ENCODE data around the gene LYAR. TPM values are rescaled to one million over a fixed set of nuclear protein-coding genes. Genes with fewer than 3 reads are reported as not detected.
"Not testable (repeated sequence)": the region's sequence is repeated elsewhere in the genome, so short reads cannot be mapped to it uniquely, and the experiment has no call there.

Gene LYAR
- total RNA-seq, 1 experiment from 2014 or later = 37.5 TPM

DNA sequence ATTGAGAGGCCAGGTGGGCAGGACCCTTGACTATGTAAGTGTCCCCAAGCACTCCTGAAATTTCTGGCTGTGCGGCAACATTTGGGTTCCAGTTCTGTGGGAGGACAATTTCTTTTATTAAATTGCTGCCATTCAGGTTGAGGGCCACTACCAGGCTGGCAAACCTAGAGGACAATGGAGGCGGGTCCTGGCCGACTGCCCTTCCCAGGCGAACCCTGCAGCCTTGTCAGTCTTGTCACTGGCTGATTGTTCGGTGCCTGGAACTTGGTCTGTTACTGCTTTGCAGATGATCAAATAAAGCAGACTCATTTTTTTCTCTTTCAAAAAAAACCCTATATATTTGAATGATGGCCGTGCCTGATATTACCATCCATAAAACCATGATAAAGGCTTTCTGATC, 35.3 kb downstream of the LYAR start:
- Histone ChIP-seq H3F3A (ENCODE audit: low read length, unreplicated experiment) (no peaks in the 10 kb centered on the region), H3K9me2 (replicated peaks; ENCODE audit: low read length) (no peaks in the 10 kb centered on the region), H3K4me3 (ENCODE audit: low read length) (no peak overlapping the region), H3K4me2 (ENCODE audit: low read length) (no peak overlapping the region), H3K27ac (ENCODE audit: low read length) (no peak overlapping the region), H2AFZ (ENCODE audit: low read length) (no peak overlapping the region), H3K4me1 (ENCODE audit: insufficient read depth, low read length) (peaks cover 4% of the 10 kb centered on the region; the same call in 1 of the 2 replicates), H3K79me2 (ENCODE audit: low read length) (no peaks in the 10 kb centered on the region), H3K9ac (ENCODE audit: low read length) (no peak overlapping the region), H4K20me1 (ENCODE audit: low read length) (no peaks in the 10 kb centered on the region), H3K36me3 (ENCODE audit: low read depth, low read length) (no peaks in the 10 kb centered on the region), H3K27me3 (ENCODE audit: low read length) (peaks cover 17% of the 10 kb centered on the region; the same call in 1 of the 2 replicates), H3K9me3 (ENCODE audit: low read length) (no peaks in the 10 kb centered on the region)
- ATAC-seq (no peak), DNase-seq (no peak)
- CTCF ChIA-PET = no interaction called here
- no TSS peak for BruUV-seq (replicated peaks)
- TF ChIP-seq, protein P1, sequence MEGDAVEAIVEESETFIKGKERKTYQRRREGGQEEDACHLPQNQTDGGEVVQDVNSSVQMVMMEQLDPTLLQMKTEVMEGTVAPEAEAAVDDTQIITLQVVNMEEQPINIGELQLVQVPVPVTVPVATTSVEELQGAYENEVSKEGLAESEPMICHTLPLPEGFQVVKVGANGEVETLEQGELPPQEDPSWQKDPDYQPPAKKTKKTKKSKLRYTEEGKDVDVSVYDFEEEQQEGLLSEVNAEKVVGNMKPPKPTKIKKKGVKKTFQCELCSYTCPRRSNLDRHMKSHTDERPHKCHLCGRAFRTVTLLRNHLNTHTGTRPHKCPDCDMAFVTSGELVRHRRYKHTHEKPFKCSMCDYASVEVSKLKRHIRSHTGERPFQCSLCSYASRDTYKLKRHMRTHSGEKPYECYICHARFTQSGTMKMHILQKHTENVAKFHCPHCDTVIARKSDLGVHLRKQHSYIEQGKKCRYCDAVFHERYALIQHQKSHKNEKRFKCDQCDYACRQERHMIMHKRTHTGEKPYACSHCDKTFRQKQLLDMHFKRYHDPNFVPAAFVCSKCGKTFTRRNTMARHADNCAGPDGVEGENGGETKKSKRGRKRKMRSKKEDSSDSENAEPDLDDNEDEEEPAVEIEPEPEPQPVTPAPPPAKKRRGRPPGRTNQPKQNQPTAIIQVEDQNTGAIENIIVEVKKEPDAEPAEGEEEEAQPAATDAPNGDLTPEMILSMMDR (conservative IDR thresholded peaks at IDR 0.05; ENCODE audit: low read depth, low read length) = no peak
- TF ChIP-seq EZH2phosphoT487 (IDR thresholded peaks at IDR 0.05; ENCODE audit: borderline replicate concordance, low read length) (no peak), EZH2 (IDR thresholded peaks at IDR 0.05; ENCODE audit: low read length, unreplicated experiment) (no peak)
- POLR2A ChIA-PET (ENCODE audit: unreplicated experiment) = no interaction called here
- intact Hi-C loops (cut with micrococcal nuclease) = no loop called here

DNA sequence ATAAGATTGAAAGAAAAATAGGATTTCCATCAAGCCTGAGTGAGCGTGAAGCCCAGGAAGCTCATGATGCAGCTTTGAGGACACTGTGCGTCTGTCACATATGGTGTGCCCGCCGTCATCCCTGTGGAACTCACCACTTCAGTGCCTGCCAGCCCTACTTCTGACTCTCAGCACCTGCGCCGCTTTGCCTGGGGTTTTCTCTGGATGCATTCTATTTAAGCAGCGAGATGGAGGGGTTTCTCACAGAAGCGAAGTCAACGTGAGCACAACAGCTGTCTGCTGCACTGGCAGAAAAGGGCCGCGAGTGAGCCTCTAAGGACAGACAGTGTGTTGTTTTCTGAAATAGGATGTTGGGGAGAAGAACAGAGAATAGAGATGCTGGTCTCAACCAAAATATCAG, 35.8 kb downstream of the LYAR start:
- POLR2A ChIA-PET (ENCODE audit: unreplicated experiment) = no interaction called here
- Histone ChIP-seq H3K4me3 (ENCODE audit: low read length) (no peak overlapping the region), H3K36me3 (ENCODE audit: low read depth, low read length) (no peaks in the 10 kb centered on the region), H3K79me2 (ENCODE audit: low read length) (no peaks in the 10 kb centered on the region), H3K9me2 (replicated peaks; ENCODE audit: low read length) (no peaks in the 10 kb centered on the region), H3K27ac (ENCODE audit: low read length) (no peak overlapping the region), H3F3A (ENCODE audit: low read length, unreplicated experiment) (no peaks in the 10 kb centered on the region), H3K9me3 (ENCODE audit: low read length) (no peaks in the 10 kb centered on the region), H3K27me3 (ENCODE audit: low read length) (peaks cover 17% of the 10 kb centered on the region; the same call in 1 of the 2 replicates), H4K20me1 (ENCODE audit: low read length) (no peaks in the 10 kb centered on the region), H3K9ac (ENCODE audit: low read length) (no peak overlapping the region), H2AFZ (ENCODE audit: low read length) (no peak overlapping the region), H3K4me2 (ENCODE audit: low read length) (no peak overlapping the region), H3K4me1 (ENCODE audit: insufficient read depth, low read length) (no peaks in the 10 kb centered on the region)
- no peak for DNase-seq
- TF ChIP-seq EZH2phosphoT487 (IDR thresholded peaks at IDR 0.05; ENCODE audit: borderline replicate concordance, low read length) (no peak), EZH2 (IDR thresholded peaks at IDR 0.05; ENCODE audit: low read length, unreplicated experiment) (no peak)
- TF ChIP-seq, protein P1 (conservative IDR thresholded peaks at IDR 0.05; ENCODE audit: low read depth, low read length) = no peak
- intact Hi-C loops (cut with micrococcal nuclease) = no loop called here
- no TSS peak for BruUV-seq (replicated peaks)
- CTCF ChIA-PET = no interaction called here
- no peak for ATAC-seq

DNA sequence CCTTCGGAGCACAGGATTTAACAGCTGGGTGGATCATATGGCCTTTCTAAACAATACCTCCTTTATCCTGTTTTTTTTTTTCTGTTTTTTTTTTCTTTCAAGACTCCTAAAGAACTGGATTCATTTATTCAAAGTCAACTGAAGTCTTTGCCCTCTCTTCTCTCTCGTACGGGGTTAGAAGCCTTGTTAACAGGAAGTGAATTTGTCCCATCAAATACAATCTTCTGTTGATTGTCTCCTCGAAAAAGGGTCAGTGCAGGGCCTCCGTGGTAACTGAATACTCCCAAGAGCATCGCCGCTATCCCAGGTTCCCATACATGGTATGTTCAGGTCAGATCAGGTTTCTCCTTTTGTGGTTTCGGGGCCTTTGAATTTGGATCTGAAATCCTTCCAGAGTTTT, 40.1 kb downstream of the LYAR start:
- Histone ChIP-seq H3K4me2 (ENCODE audit: low read length) (no peak overlapping the region), H3K9me3 (ENCODE audit: low read length) (no peaks in the 10 kb centered on the region), H3K9ac (ENCODE audit: low read length) (no peak overlapping the region), H3K9me2 (replicated peaks; ENCODE audit: low read length) (no peaks in the 10 kb centered on the region), H2AFZ (ENCODE audit: low read length) (no peak overlapping the region), H4K20me1 (ENCODE audit: low read length) (no peaks in the 10 kb centered on the region), H3K4me1 (ENCODE audit: insufficient read depth, low read length) (peaks cover 13% of the 10 kb centered on the region), H3F3A (ENCODE audit: low read length, unreplicated experiment) (no peaks in the 10 kb centered on the region), H3K27ac (ENCODE audit: low read length) (no peak overlapping the region), H3K27me3 (ENCODE audit: low read length) (peaks cover 8% of the 10 kb centered on the region; the same call in 1 of the 2 replicates), H3K36me3 (ENCODE audit: low read depth, low read length) (no peaks in the 10 kb centered on the region), H3K79me2 (ENCODE audit: low read length) (peaks cover 11% of the 10 kb centered on the region), H3K4me3 (ENCODE audit: low read length) (no peak overlapping the region)
- no TSS peak for BruUV-seq (replicated peaks)
- intact Hi-C loops (cut with micrococcal nuclease) = no loop called here
- TF ChIP-seq EZH2 (IDR thresholded peaks at IDR 0.05; ENCODE audit: low read length, unreplicated experiment) (no peak), EZH2phosphoT487 (IDR thresholded peaks at IDR 0.05; ENCODE audit: borderline replicate concordance, low read length) (no peak)
- TF ChIP-seq, protein P1 (conservative IDR thresholded peaks at IDR 0.05; ENCODE audit: low read depth, low read length) = no peak
- ChIA-PET POLR2A (ENCODE audit: unreplicated experiment) (no interaction called here), CTCF (no interaction called here)
- no peak for ATAC-seq
- DNase-seq = no peak

DNA sequence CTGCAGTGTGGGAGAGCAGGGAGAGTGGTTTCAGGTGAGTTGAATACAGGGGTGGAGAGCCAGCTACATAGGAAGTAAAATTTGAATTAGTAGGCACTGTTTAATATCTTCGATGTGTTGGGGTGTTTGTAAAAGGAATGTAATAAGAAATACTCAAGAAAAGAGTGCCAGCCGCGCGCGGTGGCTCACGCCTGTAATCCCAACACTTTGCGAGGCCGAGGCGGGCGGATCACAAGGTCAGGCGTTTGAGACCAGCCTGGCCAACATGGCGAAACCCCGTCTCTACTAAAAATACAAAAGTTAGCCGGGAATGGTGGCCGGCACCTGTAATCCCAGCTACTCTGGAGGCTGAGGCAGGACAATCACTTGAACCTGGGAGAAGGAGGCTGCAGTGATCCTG, 40.6 kb downstream of the LYAR start:
- H2AFZ ChIP-seq (ENCODE audit: low read length); H3K36me3 ChIP-seq (ENCODE audit: low read depth, low read length); H4K20me1 ChIP-seq (ENCODE audit: low read length); H3K27me3 ChIP-seq (ENCODE audit: low read length); intact Hi-C loops (cut with micrococcal nuclease); H3F3A ChIP-seq (ENCODE audit: low read length, unreplicated experiment); H3K9ac ChIP-seq (ENCODE audit: low read length); H3K9me2 ChIP-seq (replicated peaks; ENCODE audit: low read length); CTCF ChIA-PET; BruUV-seq (replicated peaks); H3K9me3 ChIP-seq (ENCODE audit: low read length); H3K27ac ChIP-seq (ENCODE audit: low read length); ATAC-seq; POLR2A ChIA-PET (ENCODE audit: unreplicated experiment); DNase-seq: not testable (repeated sequence)
- Histone ChIP-seq H3K4me2 (ENCODE audit: low read length) (peak overlapping the region; percentile 97), H3K79me2 (ENCODE audit: low read length) (peaks cover 11% of the 10 kb centered on the region), H3K4me3 (ENCODE audit: low read length) (peak overlapping the region; percentile 94; the same call in 1 of the 2 replicates), H3K4me1 (ENCODE audit: insufficient read depth, low read length) (peaks cover 13% of the 10 kb centered on the region)
